Lower leg skin (tissue), 3 donors: ENCODE measurements around the gene FLAD1.

Source experiments
- POLR2A ChIP-seq, 2 donors: fragments of 450-650 bp; IDR thresholded peaks; one replicate each; pipeline ENCODE4 v1.6.1; 2016 to 2017; ENCODE audit warnings: antibody characterized with exemption in 2 of 2, mild to moderate bottlenecking in 1 of 2, moderate library complexity in 1 of 2
- TF ChIP-seq, protein P1 (sequence below), 3 donors: fragments of 450-650 bp; IDR thresholded peaks; one replicate each; pipeline ENCODE4 v1.5.1; 2016; ENCODE audit warnings: antibody characterized with exemption in 3 of 3, mild to moderate bottlenecking in 3 of 3, moderate library complexity in 2 of 3

GRCh38 chr1:154999571-155000410 lies 16.6 kb downstream of the FLAD1 start:
- TF ChIP-seq, protein P1, sequence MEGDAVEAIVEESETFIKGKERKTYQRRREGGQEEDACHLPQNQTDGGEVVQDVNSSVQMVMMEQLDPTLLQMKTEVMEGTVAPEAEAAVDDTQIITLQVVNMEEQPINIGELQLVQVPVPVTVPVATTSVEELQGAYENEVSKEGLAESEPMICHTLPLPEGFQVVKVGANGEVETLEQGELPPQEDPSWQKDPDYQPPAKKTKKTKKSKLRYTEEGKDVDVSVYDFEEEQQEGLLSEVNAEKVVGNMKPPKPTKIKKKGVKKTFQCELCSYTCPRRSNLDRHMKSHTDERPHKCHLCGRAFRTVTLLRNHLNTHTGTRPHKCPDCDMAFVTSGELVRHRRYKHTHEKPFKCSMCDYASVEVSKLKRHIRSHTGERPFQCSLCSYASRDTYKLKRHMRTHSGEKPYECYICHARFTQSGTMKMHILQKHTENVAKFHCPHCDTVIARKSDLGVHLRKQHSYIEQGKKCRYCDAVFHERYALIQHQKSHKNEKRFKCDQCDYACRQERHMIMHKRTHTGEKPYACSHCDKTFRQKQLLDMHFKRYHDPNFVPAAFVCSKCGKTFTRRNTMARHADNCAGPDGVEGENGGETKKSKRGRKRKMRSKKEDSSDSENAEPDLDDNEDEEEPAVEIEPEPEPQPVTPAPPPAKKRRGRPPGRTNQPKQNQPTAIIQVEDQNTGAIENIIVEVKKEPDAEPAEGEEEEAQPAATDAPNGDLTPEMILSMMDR (IDR thresholded peaks at IDR 0.05): no peak
- no peak for TF ChIP-seq POLR2A (IDR thresholded peaks at IDR 0.05)
